ENCODE results near the gene ADGRB2.

Gene ADGRB2

DNA sequence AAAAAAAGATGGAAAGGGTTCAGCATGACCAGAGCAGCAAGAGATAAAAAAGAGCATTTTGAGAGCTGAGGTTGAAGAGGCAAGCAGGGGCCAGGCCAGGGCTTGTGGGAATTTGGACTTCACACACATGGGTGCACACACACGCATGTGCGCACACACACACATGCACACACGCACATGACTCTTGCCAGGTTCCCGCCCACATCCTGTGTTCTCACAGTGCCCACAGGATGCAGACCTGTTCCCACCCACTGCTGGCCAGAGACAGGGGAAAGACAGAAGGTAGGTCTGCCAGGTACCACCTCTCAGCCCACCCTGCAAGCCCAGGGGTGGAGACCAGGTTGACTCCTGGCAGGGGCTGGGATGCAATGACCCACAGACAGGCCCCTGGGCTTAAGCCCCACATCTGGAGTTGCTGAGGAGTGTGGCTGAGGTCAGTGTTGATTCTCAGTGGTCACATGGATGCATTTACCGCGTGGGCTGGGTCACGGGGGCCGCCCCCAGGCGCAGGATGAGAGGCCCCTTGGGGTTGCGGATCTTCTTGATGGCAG, 64.7 kb downstream of the ADGRB2 start:
- TF ChIP-seq, protein P1, sequence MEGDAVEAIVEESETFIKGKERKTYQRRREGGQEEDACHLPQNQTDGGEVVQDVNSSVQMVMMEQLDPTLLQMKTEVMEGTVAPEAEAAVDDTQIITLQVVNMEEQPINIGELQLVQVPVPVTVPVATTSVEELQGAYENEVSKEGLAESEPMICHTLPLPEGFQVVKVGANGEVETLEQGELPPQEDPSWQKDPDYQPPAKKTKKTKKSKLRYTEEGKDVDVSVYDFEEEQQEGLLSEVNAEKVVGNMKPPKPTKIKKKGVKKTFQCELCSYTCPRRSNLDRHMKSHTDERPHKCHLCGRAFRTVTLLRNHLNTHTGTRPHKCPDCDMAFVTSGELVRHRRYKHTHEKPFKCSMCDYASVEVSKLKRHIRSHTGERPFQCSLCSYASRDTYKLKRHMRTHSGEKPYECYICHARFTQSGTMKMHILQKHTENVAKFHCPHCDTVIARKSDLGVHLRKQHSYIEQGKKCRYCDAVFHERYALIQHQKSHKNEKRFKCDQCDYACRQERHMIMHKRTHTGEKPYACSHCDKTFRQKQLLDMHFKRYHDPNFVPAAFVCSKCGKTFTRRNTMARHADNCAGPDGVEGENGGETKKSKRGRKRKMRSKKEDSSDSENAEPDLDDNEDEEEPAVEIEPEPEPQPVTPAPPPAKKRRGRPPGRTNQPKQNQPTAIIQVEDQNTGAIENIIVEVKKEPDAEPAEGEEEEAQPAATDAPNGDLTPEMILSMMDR (IDR thresholded peaks at IDR 0.05; ENCODE audit: insufficient read depth, low read length, poor library complexity, severe bottlenecking), result no peak
- TF ChIP-seq EZH2phosphoT487 (conservative IDR thresholded peaks at IDR 0.05; ENCODE audit: low read length), result no peak
- Histone ChIP-seq H3F3A (ENCODE audit: insufficient read depth) (no peaks in the 10 kb centered on the region), H3K4me2 (ENCODE audit: low read depth, low read length, poor library complexity, severe bottlenecking) (no peak overlapping the region), H4K20me1 (ENCODE audit: low read depth, low read length) (no peaks in the 10 kb centered on the region), H3K27ac (ENCODE audit: low read depth, low read length) (no peak overlapping the region), H2AFZ (ENCODE audit: low read depth, low read length, severe bottlenecking) (no peak overlapping the region), H3K4me3 (ENCODE audit: insufficient read depth, low read length, poor library complexity, severe bottlenecking) (no peak overlapping the region), H3K79me2 (ENCODE audit: insufficient read depth, low read length) (no peaks in the 10 kb centered on the region), H3K36me3 (ENCODE audit: low read length) (no peaks in the 10 kb centered on the region), H3K9me2 (replicated peaks; ENCODE audit: insufficient read depth, low read length) (no peaks in the 10 kb centered on the region), H3K9me3 (ENCODE audit: insufficient read depth, low read length) (no peaks in the 10 kb centered on the region), H3K27me3 (ENCODE audit: low read length) (no peaks in the 10 kb centered on the region), H3K9ac (ENCODE audit: low read length) (no peak overlapping the region)

DNA sequence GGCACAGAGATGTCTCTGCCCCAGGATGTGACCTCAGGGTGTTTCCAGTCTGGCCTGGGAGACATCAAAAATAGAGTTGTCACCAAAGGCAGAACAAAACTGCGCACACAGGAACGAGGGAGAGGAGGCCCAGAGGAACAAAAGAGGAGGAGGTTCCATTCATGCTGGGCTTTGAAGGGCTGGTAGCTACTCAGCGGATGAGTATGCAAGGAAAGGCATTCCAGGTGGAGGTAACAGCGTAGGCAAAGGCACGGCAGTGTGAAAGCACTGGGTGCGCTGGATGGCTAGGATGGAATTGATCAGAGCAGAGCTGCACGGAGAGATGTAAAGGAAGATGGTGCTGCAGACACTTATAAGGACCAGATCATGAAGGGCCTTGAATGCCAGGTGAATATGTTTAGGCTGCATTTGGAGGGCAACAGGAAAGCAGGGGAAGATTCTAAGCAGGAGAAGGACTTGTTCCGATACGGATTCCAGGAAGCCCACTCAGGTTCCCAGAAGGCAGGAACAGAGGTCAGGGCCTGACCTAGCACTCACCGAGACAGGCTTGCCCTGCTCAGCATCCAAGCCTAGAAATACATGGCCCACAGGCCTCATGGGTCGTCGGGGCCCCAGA, 66.7 kb downstream of the ADGRB2 start:
- Histone ChIP-seq H3K9ac (ENCODE audit: low read length) (no peak overlapping the region), H3F3A (ENCODE audit: insufficient read depth) (no peaks in the 10 kb centered on the region), H3K36me3 (ENCODE audit: low read length) (no peaks in the 10 kb centered on the region), H3K4me2 (ENCODE audit: low read depth, low read length, poor library complexity, severe bottlenecking) (no peak overlapping the region), H3K4me3 (ENCODE audit: insufficient read depth, low read length, poor library complexity, severe bottlenecking) (no peak overlapping the region), H3K27me3 (ENCODE audit: low read length) (no peaks in the 10 kb centered on the region), H4K20me1 (ENCODE audit: low read depth, low read length) (no peaks in the 10 kb centered on the region), H3K79me2 (ENCODE audit: insufficient read depth, low read length) (no peaks in the 10 kb centered on the region), H2AFZ (ENCODE audit: low read depth, low read length, severe bottlenecking) (no peak overlapping the region), H3K27ac (ENCODE audit: low read depth, low read length) (no peak overlapping the region), H3K9me3 (ENCODE audit: insufficient read depth, low read length) (no peaks in the 10 kb centered on the region), H3K9me2 (replicated peaks; ENCODE audit: insufficient read depth, low read length) (no peaks in the 10 kb centered on the region)
- TF ChIP-seq, protein P1 (IDR thresholded peaks at IDR 0.05; ENCODE audit: insufficient read depth, low read length, poor library complexity, severe bottlenecking), result no peak
- TF ChIP-seq EZH2phosphoT487 (conservative IDR thresholded peaks at IDR 0.05; ENCODE audit: low read length), result no peak

DNA sequence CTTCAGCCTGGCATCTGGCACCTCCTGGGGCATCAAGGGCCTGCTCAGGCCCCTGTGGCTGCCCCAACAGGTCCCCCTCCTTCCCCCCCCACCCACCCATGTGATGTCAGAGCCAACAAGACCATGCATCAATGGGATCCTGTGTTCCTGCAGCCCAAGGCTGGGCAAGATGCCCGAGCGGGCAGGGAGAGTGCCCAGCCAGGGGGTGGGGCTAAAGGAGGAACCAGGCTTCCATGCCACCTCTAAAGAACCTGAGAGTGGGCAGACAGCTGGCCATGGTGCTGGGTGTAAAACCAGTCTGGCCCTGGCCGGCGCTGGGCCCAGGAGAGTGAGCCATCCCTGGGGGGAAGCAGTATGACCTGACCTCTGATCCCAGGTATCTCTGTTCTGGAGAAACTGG, 67.9 kb downstream of the ADGRB2 start:
- H3K9me3 ChIP-seq (ENCODE audit: insufficient read depth, low read length), result no peaks in the 10 kb centered on the region
- no peaks in the 10 kb centered on the region for H3K36me3 ChIP-seq (ENCODE audit: low read length)
- no peak overlapping the region for H3K4me3 ChIP-seq (ENCODE audit: insufficient read depth, low read length, poor library complexity, severe bottlenecking)
- no peaks in the 10 kb centered on the region for H3K79me2 ChIP-seq (ENCODE audit: insufficient read depth, low read length)
- TF ChIP-seq EZH2phosphoT487 (conservative IDR thresholded peaks at IDR 0.05; ENCODE audit: low read length), result no peak
- TF ChIP-seq, protein P1 (IDR thresholded peaks at IDR 0.05; ENCODE audit: insufficient read depth, low read length, poor library complexity, severe bottlenecking), result no peak
- no peak overlapping the region for H2AFZ ChIP-seq (ENCODE audit: low read depth, low read length, severe bottlenecking)
- H4K20me1 ChIP-seq (ENCODE audit: low read depth, low read length), result no peaks in the 10 kb centered on the region
- no peak overlapping the region for H3K9ac ChIP-seq (ENCODE audit: low read length)
- no peaks in the 10 kb centered on the region for H3K9me2 ChIP-seq (replicated peaks; ENCODE audit: insufficient read depth, low read length)
- no peaks in the 10 kb centered on the region for H3K27me3 ChIP-seq (ENCODE audit: low read length)
- no peak overlapping the region for H3K4me2 ChIP-seq (ENCODE audit: low read depth, low read length, poor library complexity, severe bottlenecking)
- H3K27ac ChIP-seq (ENCODE audit: low read depth, low read length), result no peak overlapping the region
- no peaks in the 10 kb centered on the region for H3F3A ChIP-seq (ENCODE audit: insufficient read depth)
